Mesodermal cell (in vitro differentiated cells): ENCODE data around the gene BMAL1.
A peak's percentile ranks its signal among the peaks of the same experiment; 100 is the strongest.

Experiments
- H3K27ac ChIP-seq: 2 replicates; pipeline ENCODE4 v1.7.0; 2013; ENCODE audit warnings: mild to moderate bottlenecking, low read depth, low read length, moderate library complexity; ENCODE audit not compliant: severe bottlenecking
- H3K36me3 ChIP-seq: 2 replicates; pipeline ENCODE4 v1.7.1; 2013; ENCODE audit warnings: mild to moderate bottlenecking, low read length, moderate library complexity; ENCODE audit not compliant: control insufficient read depth, insufficient read depth
- H3K4me1 ChIP-seq: one replicate; pipeline ENCODE4 v1.7.1; 2013; ENCODE audit warnings: mild to moderate bottlenecking, low read length; ENCODE audit not compliant: insufficient read depth, control insufficient read depth, poor library complexity, severe bottlenecking
- H3K4me3 ChIP-seq: 2 replicates; pipeline ENCODE4 v1.7.0; 2013; ENCODE audit warnings: low read length, control low read depth, mild to moderate bottlenecking; ENCODE audit not compliant: insufficient read depth, poor library complexity, severe bottlenecking; ENCODE audit errors: extremely low read depth
- H3K9me3 ChIP-seq: 2 replicates; pipeline ENCODE4 v1.7.1; 2013; ENCODE audit warnings: mild to moderate bottlenecking, low read length, moderate library complexity; ENCODE audit not compliant: control insufficient read depth
- WGBS, 2 experiments: methylation state at CpG; one replicate each; pipeline ENCODE4 v1.1.5; 2013; ENCODE audit warnings: missing lambda C conversion rate in 2 of 2; ENCODE audit not compliant: insufficient coverage in 2 of 2; 5-methylcytosine and 5-hydroxymethylcytosine counted together

BMAL1 gene

DNA sequence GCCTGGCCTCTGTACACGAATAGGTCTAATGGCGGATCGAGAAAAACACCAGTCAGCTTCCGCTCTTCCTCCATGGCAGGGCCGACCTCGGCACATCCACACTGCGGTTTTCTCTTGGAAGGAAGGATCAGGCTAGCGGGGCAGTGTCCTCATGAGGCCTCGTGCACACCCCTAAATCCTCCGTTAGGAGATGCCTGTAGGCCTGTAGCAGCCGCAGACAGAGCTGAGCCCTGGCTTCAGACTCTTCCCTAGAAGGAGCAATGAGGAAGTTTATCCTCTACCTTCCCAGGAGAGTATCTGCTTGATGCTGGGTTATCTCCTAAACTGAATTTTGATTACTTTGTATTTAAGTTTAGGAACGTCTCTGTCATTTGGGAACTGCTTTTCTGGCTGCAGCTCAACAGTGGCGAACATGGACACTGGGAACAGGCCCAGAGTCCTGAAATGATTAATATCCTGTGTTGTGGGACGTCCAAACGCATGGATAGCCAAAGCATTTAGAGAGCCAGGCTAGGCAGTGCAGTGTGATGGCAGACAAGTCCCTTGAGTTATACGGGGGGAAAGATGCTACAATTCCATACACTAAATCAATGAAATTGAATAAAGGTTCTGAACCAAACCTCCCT, 16.5 kb upstream of the BMAL1 start:
- Histone ChIP-seq H3K4me3 (no peak overlapping the region), H3K9me3 (no peaks in the 10 kb centered on the region), H3K36me3 (no peaks in the 10 kb centered on the region), H3K4me1 (peaks cover 39% of the 10 kb centered on the region), H3K27ac (peak overlapping the region; percentile 95)
- 85 to 95% methylated on average over 12 to 13 of the region's 16 CpGs for WGBS, 2 experiments

DNA sequence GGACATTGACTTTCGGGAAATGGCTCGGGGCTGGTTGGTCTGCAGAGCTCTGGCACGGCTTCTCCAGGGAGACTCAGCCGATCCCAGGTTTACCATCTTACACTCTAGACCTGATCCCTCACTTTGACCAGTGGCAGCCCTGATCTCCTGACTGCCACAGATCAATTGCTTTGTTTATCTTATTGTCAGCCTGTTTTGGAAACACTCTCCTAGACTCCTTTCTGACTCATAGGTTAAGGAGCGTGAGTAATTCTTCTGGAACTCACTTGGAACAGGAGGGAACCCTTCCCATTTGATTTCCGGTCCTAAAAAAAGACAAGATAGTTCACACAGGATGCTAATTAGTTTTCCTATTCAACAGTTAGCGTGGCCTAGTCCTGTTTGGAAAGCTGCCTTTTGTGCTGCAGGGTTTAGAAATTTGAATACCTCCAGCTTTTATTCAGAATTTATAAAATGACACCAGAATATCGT, 16.0 kb upstream of the BMAL1 start:
- Histone ChIP-seq H3K27ac (peak overlapping the region; percentile 95), H3K4me3 (no peak overlapping the region), H3K4me1 (peaks cover 39% of the 10 kb centered on the region), H3K36me3 (no peaks in the 10 kb centered on the region), H3K9me3 (no peaks in the 10 kb centered on the region)
- WGBS, 2 experiments, result 46 to 55% methylated on average over 4 of the region's 8 CpGs

- Histone ChIP-seq H3K27ac (peak overlapping the region; percentile 95), H3K36me3 (no peaks in the 10 kb centered on the region), H3K9me3 (no peaks in the 10 kb centered on the region), H3K4me1 (peaks cover 39% of the 10 kb centered on the region), H3K4me3 (no peak overlapping the region)
- WGBS, 2 experiments, result 72 to 87% methylated on average over 2 to 3 of the region's 3 CpGs
These were observed 15.5 kb upstream of the BMAL1 start for GRCh38 chr11:13262096-13262495.

DNA sequence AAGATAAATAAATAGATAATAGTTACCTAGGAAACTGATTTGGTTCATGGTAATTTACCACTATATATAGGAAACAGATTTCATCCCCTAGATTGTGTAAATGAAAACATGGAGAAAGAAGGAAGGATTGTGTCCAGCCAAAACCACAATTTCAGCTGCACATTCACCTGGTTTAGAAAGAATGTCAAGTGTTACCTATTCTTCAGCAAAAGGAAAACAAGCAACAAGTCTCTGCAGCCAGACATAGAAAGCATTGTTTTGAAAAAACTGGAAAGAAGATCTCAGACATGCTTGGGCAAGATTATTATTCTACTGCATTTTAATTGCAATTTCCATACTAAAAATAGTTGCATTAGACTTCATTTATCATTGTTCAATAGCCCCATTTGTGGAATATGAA, 8.8 kb upstream of the BMAL1 start:
- no peaks in the 10 kb centered on the region for H3K36me3 ChIP-seq
- no peak overlapping the region for H3K4me3 ChIP-seq
- H3K27ac ChIP-seq, result no peak overlapping the region
- H3K4me1 ChIP-seq, result peaks cover 3% of the 10 kb centered on the region
- no peaks in the 10 kb centered on the region for H3K9me3 ChIP-seq

DNA sequence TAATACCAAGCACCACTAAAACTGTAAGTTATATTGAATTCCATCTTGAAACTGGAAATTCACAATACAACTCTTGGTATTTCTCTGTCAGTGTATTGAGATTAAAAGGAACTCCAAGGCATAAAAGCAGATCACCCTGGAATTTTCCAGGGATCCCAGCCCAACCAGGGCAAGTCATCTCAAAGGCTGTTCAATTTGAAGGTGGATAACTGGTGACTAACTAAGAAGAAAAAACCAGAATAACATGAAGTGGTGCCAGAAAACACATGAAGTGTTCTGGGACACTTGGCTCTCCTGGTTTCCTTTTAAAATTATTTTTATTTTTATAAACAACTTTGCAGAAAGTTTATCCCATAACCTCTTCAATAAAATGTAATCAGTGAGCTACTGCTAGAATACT, 7.8 kb upstream of the BMAL1 start:
- no peak overlapping the region for H3K4me3 ChIP-seq
- no peak overlapping the region for H3K27ac ChIP-seq
- H3K36me3 ChIP-seq, result no peaks in the 10 kb centered on the region
- no peaks in the 10 kb centered on the region for H3K9me3 ChIP-seq
- no peaks in the 10 kb centered on the region for H3K4me1 ChIP-seq

DNA sequence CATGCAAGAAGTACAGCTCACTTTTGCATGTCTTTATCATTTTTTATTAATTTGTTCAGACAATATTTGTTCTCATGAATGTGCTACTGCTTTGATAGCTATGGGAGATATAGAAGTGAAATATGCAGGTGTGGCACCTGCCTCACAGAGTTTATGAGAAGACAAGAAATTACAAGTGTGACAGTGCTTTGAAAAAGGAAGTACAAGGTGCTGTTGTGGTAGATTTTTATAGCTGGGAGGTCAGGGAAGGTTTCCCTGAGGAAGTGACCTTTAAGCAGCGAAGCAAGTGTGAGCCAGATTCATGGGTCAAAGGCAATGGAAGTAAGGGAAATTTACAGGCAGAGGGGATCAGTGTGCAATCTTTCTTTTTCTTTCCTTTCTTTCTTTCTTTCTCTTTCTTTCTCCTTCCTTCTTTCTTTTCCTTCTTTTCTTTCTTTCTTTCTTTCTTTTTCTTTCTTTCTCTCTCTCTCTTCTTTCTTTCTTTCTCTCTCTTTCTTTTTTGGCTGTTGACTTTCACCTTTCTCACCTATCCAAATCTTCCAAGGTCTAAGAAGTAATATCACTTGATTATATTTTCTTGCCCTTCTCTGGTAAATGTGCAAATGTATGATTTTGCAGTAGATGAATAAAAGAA, 6.4 kb upstream of the BMAL1 start:
- H3K4me1 ChIP-seq, result peaks cover 3% of the 10 kb centered on the region
- 20 to 86% methylated on average over 1 of the region's 1 CpG for WGBS, 2 experiments
- no peak overlapping the region for H3K27ac ChIP-seq
- H3K4me3 ChIP-seq, result no peak overlapping the region
- no peaks in the 10 kb centered on the region for H3K36me3 ChIP-seq
- H3K9me3 ChIP-seq, result no peaks in the 10 kb centered on the region

DNA sequence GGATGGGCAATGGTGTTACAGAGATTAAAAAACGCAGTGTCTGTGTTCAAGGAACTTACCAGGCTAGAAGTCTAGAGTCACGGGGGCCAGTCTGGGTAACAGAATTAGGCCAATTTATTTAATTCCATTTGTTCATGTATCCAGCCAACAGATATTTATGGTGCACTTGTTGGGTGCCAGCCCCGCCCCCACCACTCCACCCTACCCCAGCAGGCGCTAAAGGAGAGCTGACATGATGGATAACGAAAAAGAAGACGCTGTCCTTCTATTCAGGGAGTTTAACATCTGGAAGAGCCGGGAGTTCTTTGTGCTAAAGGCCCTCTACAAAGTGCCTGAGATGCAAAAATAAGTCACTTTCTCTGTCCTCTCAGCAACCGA, 1.1 kb upstream of the BMAL1 start:
- peaks cover 17% of the 10 kb centered on the region for H3K4me1 ChIP-seq
- H3K4me3 ChIP-seq, result peak overlapping the region; percentile 64
- no peaks in the 10 kb centered on the region for H3K9me3 ChIP-seq
- H3K36me3 ChIP-seq, result no peaks in the 10 kb centered on the region
- WGBS, 2 experiments, result 6 to 8% methylated on average over 2 to 4 of the region's 8 CpGs
- H3K27ac ChIP-seq, result peak overlapping the region; percentile 66

DNA sequence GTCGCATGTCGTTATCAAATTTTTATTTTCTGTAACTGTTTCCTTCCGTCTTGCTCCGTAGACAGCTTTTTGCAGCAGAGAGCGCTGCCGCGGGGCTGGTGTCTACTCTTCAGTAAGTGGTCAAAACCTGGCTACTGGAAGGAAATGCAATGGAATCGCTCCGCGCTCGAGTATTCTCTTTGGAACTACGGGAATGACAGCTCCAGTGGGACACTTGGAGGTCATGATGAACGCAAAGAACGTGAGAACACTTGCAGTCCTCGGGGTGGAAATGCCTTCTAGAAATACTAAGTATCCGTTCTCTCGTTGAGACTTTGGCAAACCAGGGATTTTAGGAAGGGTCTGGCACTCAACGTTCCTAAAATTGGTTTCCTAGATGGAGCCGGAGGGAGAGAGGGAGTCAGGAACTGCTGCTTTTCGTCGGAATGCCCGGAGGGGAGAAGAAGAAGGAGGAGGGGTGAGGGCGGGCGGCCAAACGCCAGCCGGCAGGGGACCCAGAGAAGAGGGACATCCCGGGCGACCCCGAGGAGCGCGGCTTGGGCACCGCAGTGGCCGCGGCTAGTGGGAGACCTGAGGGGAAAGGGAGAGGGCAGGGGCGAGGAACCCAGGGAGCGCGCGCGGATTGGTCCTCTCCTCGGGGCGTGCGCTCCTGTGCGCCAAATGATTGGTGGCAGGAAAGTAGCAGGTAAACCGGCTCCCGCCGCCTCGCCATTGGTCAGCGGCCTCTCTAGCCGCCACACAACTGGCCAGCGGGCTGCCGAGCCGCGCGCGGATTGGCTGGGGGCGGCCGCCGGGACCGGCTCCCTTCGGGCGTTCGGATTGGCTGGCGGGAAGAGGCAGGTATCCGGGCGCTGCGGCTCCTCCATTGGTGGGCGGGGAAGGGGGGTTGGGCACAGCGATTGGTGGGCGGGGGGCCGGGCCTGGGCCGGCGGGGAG, 490 bp upstream of the BMAL1 start:
- Histone ChIP-seq H3K36me3 (no peaks in the 10 kb centered on the region), H3K4me1 (peaks cover 20% of the 10 kb centered on the region), H3K27ac (peak overlapping the region; percentile 66), H3K4me3 (peak overlapping the region; percentile 64), H3K9me3 (no peaks in the 10 kb centered on the region)
- WGBS, 2 experiments, result 1% methylated on average over 43 to 58 of the region's 72 CpGs

- no peaks in the 10 kb centered on the region for H3K9me3 ChIP-seq
- H3K36me3 ChIP-seq, result no peaks in the 10 kb centered on the region
- peaks cover 27% of the 10 kb centered on the region for H3K4me1 ChIP-seq
- H3K27ac ChIP-seq, result no peak overlapping the region
- 2% methylated on average over 45 to 55 of the region's 61 CpGs for WGBS, 2 experiments
- H3K4me3 ChIP-seq, result peak overlapping the region; percentile 64
These were observed 1.3 kb downstream of the BMAL1 start for GRCh38 chr11:13278609-13279486.

GRCh38 chr11:13279487-13279834, 1.9 kb downstream of the BMAL1 start:
- 64% methylated on average over 2 of the region's 3 CpGs; no CpG with 5 or more reads in 1 of the 2 experiments for WGBS, 2 experiments
- no peaks in the 10 kb centered on the region for H3K9me3 ChIP-seq
- H3K4me3 ChIP-seq, result peak overlapping the region; percentile 64
- peaks cover 27% of the 10 kb centered on the region for H3K4me1 ChIP-seq
- no peak overlapping the region for H3K27ac ChIP-seq
- no peaks in the 10 kb centered on the region for H3K36me3 ChIP-seq
